NCI-H82 treated with DMSO at 0.1 percent for 48 hours (cell line): Measurements from ENCODE around the gene TSHZ2.
"Not testable (repeated sequence)": the region's sequence is repeated elsewhere in the genome, so short reads cannot be mapped to it uniquely, and the experiment has no call there.

Experiments
- DNase-seq: peaks from one replicate; lab custom pipeline; 2025; ENCODE audit not compliant: unreplicated experiment; lab: John Stamatoyannopoulos, UW

Gene TSHZ2

DNA sequence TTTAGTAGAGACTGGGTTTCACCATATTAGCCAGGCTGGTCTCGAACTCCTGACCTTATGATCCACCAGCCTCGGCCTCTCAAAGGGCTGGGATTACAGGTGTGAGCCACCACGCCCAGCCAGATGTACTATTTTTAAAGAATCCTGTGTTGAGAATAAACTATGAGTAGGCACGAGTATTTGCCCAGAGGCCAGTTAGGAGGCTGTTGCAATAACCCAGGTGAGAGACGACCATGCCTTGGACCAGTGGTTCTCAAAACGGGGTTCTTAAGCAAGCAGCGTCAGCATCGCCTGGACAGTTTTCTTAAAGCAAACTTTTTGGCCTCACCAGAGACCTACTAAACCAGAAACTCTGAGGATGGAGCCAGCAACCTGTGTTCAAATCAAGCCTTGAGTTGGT is 362.7 kb downstream of the TSHZ2 start:
- no peak for DNase-seq

DNA sequence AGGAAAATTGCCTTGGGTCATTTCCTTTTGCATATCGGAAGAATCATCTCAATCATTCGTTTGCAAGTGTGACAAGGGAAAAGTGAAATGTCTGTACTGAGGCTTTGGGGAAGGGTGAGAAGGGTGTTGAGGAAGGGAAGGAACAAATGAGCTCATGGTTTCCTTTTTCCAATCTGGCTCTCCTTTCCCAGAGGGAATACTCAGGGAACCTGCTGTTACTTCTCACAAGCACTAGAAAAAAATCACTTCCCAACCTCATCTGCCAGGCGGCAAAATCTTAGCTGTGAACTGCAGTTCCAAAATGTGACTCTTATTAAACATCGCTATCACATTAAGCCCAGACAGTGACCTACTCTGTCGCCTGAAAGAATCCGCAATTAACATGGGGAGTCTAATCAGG is 363.4 kb downstream of the TSHZ2 start:
- DNase-seq, result no peak

DNA sequence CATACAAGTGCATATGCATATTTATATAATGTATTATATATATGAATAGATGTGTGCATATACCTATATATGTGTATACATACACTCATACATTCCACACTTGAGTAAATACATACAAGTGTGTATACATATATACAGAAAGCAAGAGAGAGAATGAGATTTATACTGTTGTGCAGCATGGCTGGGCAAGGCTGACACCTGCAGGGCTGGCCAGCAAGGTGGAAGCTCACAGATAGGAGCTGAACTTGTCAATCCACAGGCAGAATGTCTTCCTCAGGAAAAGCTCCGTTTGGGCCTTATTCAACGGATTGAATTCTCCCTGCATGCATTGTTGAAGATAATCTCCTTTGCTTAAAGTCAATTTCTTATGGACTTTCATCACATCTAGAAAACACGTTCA is 364.7 kb downstream of the TSHZ2 start:
- no peak for DNase-seq

DNA sequence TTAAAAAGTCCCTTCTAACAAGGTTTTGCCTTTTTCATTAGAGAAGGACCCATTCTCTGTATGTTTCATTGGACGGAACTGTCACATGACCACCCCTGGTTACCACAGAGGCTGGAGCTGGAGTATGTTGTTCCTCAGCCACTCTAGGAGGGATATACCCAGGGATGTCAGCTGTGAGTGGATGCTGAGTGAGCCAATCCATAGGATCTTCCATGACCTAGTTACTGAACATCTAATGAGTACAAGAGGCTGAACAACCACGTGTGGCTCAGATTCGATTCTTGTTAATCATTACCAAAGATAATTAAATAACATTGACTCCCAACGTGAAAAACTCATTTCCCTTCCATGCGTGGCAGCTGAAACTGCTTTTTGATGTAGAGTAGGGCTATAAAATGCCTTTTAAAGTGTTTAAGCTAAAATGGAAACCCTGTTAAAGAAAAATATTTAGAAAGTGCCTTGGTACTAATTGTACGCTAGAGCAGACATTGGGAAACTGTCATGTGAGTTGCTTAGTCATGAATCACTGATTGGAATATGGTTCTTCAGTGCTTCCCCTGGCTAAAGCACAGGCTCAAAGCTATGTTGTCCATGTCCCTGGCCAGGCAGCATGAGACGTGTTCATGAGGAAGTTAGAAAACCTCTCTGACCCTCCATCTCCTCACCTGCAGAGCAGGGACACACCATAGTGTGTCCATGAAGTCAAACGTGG is 365.4 kb downstream of the TSHZ2 start:
- no peak for DNase-seq

DNA sequence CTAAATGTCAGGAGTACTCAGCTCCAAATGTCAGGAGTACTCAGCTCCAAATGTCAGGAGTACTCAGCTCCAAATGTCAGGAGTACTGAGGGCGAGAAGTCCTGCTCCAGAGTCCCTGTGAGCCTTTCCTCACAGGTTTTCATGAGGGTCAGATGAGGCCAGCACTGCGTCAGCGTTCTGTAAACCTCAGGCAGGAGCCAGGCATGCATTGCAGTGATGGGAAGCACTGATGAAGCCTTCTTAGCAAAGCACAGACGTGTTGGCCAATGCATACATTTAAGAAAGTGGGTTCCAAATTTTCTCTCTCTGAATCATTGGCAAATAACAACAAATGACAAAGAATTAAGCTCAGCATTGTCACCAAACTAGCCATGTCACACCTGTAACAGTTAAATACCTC is 366.6 kb downstream of the TSHZ2 start:
- DNase-seq, result no peak

DNA sequence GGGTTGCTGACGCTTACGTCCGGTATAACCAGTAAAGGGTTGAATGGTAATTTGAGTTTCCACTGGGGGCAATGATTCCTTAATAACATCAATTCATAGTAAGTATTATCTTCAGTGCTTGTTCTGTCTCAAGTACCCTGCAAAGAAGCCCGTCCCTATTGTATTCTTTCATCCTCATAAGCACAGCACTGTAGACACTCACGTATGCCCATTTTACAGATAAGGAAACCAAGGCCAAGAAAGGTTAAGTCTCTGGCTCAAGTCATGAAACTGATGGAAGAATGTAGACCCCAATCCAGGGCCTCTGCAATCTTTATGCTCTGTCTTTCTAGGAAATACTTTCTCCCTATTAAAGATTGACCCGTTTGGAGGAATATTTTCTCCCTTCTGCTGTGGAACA is 370.3 kb downstream of the TSHZ2 start:
- no peak for DNase-seq

DNA sequence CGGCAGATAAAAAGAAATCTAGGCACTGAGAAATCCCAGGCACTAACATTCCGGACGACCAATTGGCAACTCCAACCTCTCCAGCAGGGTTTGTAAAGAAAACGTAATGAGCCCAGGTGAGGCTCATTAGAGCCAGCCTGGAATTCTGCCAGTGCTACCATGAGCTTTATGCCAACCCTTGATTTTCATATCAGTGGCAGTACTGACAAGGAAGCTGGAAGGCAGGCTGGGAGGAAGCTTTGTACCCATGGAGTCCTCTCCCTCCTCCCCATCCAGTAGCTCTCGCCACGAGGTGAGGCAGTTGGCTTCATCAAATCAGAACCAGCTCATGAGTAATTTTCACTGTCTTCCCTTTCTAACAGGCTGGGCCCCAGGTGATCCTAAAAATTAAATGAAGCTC is 371.3 kb downstream of the TSHZ2 start:
- DNase-seq, result no peak

DNA sequence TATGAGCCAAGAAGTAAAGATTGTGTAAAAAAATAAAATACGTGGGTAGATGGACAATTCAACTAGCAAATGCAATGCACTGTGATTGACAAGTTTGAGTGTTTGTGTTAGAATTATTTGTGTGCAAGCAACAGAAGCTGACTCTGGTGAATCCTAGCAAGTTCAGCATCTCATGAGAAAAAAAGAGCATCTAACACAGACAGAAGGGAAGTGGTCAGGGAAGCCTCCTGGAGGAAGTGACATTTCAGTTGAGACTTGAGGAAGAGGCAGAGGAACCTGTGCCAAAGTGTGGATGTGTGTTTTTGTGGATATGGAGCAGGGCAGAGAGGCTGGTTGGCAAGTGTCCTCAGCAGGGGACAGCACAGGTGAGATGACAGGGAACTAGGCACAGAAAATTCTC is 372.7 kb downstream of the TSHZ2 start:
- no peak for DNase-seq

DNA sequence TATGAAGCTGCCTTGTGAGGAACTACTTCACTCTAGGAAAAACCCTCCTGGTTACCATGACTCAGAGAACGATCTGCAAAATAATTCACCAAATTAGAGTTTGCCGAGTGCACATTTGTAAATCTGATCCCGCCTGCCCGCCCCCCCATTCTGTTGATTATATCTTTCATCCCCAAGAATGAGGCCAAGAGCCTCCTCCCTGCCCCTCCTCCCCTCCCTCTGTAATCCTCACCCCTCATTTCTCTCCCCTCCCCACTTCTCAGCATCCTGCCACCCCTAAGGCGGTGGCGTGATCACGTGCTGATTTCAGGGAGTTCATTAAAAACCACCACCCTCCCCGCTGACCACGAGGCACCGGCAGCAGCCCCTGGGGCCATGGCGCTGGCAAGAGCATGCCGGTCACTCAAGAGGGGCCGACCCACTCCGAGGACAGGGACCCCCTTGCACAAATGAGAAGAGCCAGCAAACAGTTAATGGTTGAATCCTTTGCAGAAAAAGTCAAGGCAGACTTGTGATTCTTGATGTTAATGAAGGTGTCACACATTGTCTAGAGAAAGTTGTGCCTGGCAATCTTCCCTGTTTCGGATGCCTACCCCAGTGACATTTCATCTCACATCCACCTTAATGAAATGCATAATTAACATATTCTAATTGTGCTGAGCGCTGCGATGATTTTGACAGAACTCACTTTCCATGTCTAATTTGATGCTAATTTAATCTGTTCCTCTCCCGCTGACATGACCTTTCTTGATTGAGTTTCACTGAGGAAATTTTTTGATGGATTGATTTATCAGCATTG is 373.6 kb downstream of the TSHZ2 start:
- no peak for DNase-seq

DNA sequence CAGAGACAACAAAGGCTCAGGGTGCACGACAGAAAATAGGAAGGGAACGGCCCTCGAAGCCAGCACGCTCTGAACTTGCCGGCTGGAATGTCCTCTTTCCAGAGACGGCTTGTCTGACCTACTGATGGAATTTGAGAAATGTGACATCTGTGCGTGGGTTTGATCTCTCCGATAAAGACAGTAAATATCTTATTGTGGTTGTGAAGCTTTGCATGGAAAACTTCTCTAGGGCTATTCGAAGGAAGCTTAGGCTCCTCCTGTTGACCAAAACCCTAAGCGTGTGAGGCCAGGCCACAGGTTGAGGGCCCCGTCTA is 374.1 kb downstream of the TSHZ2 start:
- no peak for DNase-seq

DNA sequence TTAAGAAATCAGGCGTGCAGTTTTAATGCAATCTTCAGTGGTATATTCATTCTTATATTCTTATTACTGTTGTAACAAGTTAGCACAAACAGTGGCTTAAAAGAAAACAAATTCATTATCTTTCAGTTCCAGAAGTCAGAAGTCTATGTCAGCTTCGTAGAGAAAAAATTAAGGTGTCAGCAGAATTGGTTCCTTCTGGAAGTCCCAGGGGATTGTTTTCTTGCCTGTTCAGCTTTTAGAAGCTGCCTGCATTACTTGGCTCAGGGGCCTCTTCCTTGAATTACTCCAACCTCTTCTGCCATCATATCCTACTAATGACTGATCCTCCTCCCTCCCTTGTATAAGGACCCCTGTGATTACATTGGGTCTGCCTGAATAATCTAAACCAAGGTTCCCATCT is 377.6 kb downstream of the TSHZ2 start:
- no peak for DNase-seq

DNA sequence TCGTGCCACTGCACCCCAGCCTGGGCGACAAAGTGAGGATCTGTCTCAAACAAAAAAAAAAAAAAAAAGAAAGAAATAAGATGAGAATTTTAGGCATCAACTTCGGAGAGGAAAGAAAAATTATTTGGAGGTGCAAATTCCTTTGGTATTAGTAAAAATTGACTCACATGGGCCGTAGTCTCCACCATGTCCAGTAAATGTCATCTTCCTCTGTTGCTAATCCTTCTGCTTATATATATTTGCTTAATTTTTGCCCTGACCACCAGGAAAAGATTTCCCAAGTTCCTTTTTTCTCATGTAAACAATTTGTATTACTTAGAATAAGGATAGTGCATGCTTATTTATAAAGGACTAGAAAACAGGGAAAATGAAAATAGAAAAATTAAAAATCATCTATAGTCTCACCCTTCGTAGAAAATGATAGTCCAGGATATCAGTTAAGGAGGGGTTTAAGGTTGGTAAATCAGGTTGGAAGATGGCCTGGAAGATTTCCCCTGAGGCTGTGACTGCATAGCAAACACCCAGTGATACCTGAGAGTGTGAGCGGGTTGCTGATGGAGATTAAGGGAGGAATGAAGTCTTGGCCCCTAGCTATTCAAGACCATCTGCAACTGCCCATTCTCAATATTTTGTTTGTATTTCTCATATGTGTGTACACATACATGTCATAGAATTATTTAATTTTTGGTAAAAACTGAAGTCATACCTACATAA is 380.7 kb downstream of the TSHZ2 start:
- DNase-seq, result no peak

DNA sequence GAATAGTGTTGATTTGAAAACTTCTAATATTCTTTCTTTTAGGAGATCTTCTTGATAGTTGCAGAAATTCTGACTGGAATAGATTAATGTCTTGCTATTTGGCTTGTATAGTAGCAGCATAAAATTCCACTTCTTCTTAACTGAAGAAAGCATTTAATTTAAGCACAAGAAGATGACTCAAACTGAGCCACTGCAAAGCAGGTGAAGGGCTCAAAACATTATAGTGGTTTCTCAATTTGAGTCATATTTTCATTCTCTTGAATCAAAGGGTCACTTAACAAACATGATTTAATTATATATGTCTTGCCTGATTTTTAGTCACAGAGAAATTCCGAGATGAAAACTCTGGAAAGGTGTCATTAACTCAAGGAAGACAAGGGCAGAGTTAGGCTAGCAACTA is 382.2 kb downstream of the TSHZ2 start:
- DNase-seq, result no peak

DNA sequence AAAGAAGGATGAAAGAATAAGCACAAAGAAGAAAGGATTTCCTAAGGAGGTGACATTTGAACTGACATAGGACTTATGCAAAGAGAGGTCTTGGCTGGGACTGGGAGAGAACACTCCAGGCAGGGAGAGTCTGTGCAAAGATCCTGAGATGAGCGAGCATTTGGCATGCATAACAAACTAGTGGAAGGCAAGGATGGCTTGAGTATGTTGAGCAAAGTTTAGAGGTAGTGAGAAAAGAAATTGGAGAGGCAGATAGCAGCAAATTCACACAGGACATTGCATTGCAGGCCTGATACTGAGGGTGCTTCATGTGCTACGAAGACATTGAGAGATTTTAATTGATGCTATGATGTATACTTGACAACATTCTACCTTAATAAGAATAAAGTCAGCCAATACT is 383.6 kb downstream of the TSHZ2 start:
- DNase-seq, result no peak

DNA sequence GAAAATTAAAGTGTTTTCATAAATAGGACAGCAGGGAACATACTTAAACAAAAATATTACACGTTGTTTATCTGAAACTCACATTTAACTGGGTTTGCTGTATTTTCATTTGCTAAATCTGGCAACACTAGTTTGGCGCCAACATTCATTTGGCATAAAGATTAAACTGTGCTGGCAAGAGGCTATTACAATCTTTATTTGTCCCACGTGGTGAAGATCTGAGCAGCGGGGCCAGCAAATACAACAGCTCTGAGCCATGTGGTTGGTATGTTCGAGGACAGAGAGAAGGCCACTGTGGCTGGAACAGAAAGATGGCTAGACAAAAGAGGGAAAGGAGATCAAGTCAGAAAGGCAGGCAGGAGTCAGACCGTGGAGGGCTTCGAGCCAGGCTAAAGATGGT is 387.3 kb downstream of the TSHZ2 start:
- no peak for DNase-seq

DNA sequence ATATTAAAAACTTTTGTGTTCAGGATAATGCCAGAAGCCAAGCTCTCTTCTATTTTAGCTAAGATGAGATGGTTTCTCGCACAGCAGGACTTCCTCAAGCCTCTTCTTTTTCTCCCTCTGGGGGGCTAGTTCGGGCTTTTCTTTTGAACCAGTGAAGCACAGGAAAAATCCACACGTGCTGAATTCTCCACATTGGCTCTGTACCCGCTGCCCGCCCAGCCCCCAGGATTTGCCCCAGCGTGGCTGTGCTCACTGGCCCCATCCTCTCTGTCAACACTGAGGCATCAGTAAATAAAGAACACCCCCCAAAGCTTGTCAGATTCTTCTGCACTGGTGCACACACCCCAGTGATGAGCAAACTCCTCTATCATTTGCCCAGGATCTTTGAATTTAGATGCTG is 388.7 kb downstream of the TSHZ2 start:
- DNase-seq, result no peak

DNA sequence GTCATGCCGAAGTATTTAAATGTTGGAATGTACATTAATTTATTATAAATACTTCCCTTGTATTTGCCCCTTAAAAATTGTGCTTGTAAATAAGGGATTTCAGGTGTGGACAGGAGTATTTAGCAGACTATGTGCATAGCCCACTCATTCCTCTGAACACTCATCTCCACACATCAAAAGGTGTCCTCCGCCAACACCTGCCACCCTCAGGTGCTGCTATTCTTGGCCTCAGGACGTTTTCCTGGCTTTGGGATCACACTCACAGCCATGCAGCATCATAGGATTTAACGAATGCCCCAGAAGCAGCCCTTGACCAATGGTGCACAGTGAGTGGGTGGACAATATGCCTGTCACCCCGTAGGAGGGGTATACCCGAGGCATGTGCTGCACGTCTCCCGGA is 390.6 kb downstream of the TSHZ2 start:
- DNase-seq, result no peak

DNA sequence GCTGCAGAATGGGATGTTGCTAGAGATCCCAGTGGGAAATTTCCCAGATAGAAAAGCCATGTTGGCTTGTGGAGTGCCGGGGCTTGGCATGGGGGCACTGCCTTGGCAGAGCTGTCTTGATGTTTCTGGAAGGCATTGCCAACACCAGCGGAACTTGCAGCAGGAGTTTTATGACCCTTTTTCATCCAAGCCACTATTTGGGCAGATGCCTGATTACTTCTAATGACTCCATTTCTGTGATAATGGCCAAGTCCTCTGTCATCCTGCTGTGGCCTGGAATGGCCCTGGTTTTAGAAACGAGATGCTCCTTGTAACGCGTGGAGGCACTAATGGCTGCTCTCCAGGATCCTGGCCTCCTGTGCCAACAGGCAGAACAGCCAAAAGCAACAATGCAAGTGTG is 392.5 kb downstream of the TSHZ2 start:
- DNase-seq, result no peak

DNA sequence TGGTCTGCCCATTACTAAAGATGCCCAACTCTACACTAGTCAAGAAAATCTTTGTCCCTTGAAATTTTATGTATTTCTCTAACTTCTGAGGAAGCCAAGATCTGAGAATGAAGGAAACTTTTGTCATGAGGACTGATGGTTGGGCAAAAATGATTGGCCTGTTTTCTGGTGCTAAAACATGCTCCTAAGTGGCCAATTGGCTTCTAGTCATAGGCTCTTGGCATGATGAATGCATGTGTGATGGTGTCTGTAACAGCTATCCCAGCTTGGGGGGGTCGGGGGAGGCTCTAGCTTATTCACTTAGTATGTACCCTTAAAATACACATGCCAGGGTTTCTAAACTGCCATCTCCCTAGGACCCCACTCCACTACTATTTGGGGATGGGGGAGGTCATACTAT is 392.9 kb downstream of the TSHZ2 start:
- no peak for DNase-seq

DNA sequence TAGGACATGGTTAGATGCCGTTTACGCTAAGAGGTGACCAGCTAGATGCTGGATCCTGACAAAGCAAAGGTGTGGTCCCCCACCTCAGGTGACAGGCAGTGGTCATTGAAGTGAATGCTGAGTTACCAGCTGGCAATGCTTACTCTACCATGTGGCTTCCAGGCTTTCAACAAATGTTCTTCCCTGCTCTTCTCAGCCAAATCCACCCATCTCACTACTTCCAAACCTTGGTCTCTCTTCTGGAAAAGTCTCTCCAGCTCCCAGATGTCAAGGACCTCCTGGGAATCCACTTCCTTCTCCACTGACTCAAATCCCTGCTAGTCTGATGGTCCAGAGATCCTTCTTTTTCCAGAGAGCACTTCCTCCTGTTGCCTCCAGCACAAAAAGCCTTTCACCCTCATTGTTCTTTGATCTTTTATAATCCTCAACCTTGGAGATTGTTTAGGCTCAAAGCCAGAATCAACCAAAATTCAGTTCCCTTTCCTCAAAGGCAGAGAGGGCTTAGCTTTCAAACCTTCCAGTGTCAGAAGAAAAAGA is 393.4 kb downstream of the TSHZ2 start:
- DNase-seq, result no peak

DNA sequence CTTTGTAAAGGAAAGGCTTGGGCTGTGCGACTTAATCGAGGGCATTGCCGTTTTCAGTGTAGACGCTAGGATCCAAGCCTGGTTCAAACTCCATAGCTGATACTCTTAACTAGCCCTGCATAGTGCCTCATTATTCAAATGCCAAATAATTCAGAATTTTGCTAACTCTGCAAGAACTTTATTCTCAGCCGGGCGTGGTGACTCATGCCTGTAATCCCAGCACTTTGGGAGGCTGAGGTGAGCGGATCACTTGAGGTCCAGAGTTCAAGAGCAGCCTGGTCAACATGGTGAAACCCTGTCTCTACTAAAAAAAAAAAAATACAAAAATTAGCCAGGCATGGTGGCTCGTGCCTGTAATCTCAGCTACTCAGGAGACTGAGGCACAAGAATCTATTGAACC is 394.8 kb downstream of the TSHZ2 start:
- DNase-seq, result not testable (repeated sequence)

DNA sequence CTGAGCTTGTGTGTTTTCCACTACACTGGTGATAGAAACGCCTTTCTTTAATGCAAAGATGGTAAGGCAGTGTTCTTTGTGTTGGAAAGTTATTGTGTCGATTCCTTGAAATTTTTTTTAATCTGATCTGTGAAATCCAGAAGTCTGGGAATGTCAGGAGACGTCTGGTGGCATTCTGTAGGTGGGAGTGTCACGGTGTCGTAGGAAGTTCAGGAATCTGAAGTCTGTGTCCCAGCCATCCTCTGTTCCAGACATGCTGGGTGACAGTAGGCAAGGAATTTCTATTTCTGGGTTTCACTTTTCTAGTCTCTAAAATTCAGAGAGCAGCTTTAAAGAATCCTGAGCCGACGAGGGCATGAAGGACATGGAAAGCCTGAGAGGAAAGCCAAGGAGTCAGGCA is 397.7 kb downstream of the TSHZ2 start:
- no peak for DNase-seq
